HG02759 (cell line): ENCODE data around the gene TANC2.
"Not testable (repeated sequence)": the region's sequence is repeated elsewhere in the genome, so short reads cannot be mapped to it uniquely, and the experiment has no call there.

Source experiments
- ATAC-seq: cut with Tn5 transposase; IDR thresholded peaks from one replicate; pipeline ENCODE4 v1.9.1; 2021; ENCODE audit warnings: mild to moderate bottlenecking, moderate library complexity; ENCODE audit not compliant: unreplicated experiment

Gene TANC2

DNA sequence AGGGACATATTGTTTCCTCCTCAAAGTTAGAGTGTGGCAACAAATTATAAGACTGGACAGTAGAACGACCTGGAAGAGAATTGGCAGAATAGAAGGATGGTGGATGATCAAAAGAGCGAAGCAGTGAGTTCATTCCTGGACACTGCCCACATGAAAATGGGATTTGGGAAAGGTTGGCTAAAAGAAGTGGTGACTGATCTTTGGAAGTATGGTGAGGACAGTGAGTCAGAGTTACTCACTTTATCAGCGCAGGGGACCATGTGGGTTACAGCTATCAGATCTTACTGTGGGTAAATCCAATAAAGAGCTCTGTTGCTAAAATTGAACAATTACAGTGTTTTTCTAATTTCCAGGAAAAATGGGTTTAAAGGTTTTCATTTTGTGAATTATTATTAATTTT, 2.7 kb upstream of the TANC2 start:
- ATAC-seq: no peak

DNA sequence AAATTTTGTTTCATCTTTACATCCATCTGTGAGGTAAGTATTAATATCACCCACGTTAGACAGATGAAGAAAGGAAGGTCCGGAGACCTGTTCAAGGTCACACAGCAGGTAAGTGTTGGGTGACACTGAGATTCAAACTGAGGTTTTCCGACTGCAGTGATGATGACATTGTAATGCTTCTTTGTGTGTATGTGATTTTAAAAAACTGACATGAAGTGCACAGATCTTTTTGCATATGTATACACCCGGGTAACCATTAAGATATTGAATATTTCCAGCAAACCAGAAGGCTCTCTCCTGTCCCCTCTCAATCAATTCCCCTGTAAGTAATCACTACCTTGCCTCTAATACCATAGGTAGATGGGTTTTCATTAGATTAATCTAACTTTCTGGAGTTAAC, 1.5 kb upstream of the TANC2 start:
- ATAC-seq: no peak

DNA sequence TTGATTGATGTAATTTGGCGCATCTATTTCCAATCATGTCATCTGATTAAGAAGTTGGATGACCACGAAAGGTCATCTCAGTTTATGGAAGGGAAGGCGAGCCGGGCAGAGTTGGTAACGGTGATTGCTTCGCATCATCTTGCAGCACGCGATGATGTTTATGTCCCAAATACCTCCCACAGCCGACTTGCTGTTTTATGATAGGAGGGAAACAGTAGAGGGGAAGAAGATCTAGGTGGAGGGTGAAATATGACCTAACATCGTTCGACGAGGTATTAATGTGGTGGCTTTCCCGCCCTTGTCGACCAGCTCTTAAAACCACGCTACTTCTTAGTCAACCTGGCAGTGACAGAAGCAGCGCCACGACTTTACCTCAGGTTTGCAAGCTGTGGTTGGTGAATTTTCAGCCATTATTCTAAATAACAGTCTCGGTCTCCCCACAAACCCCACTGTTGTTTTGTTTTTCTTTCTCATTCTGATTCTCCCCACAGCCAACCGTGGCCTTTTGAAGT, 805 bp upstream of the TANC2 start:
- no peak for ATAC-seq

DNA sequence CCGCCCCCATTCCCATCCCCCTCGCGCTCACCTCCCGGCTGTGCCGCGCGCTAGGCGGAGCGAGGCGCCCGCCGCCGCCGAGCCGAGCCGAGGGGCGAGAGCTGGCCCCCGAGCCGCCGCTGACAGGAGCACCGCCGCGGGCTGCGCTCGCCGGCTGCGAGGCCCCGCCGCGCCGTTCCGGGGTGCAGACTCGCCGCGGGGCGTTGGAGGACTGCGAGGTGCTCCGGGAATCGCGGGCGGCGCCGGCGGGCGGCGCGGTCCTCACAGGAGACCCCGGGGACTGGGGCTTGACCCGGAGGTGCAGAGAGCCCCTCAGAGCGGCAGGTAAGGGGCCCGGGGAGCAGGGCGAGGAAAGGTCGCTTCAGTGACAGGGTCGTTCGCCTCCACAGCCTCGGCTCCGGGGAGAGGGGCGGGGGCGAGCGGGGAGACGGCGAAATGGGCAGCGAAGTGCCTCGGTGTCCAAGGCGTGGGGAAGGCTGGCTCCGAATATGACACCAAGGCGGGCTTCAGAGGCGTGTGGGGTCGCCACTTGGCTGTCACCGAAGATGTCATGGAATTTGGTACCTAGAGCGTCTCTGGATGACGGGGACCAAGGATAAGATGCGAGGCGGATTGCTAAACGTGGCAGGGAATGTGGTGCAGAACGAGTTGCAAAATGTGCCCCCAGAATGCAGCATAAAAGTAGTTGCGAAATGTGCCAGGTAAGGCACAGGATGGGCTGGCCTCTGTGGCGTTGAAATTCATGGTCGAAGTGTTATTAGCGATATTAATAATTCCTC, 580 bp downstream of the TANC2 start:
- ATAC-seq: peak; percentile 58

GRCh38 chr17:62967205-62967529, 1.1 kb downstream of the TANC2 start:
- ATAC-seq: no peak

DNA sequence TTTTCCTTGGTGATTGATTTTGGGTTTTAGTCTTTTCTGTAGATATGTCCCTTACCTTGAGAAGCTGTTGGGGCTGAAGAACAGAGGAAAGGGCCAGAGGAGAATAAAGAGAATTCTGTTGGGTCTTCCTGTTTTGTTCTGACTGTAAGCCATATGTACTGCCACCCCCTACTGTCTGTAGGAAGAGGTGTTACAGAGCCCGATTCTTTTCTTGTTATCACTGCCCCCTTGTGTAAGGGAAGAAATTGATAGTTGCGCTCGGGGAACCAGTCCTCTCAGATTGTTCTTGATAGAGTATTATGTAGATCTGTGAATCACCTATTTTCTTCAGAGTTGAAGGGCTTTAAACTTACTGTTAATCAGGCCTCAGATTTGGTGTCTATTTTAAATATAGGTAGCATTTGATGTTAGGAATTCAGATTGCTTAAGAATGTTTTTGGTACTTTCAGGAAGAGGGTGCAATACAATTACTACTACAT, 2.4 kb downstream of the TANC2 start:
- peak; percentile 50 for ATAC-seq

DNA sequence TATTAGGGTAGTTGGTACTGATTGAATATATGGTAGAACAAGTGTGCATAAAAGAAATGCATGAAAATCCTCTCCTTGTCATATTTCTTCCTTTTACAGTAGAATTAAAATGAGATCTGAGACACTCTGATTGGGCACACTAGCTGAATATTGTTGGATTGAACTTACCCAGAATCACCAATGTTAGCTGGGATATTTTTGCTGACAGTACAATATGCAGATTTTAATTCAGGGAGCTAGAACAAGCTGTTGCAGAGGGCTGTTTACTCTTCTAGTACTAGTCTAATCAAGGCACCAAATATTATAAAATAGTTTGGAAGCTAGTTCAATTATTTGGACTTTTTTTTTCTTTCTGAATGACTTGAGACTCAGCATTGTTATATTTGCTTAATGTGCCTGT, 4.6 kb downstream of the TANC2 start:
- ATAC-seq: no peak

- ATAC-seq: no peak
Measured at GRCh38 chr17:62971853-62972252, 5.8 kb downstream of the TANC2 start.

- no peak for ATAC-seq
Measured at GRCh38 chr17:62974788-62975187, 8.8 kb downstream of the TANC2 start.

- no peak for ATAC-seq
Measured at GRCh38 chr17:62975206-62975605, 9.2 kb downstream of the TANC2 start.

GRCh38 chr17:62976643-62977231, 10.7 kb downstream of the TANC2 start:
- ATAC-seq: not testable (repeated sequence)

GRCh38 chr17:62980842-62981241, 14.8 kb downstream of the TANC2 start:
- no peak for ATAC-seq

GRCh38 chr17:62981933-62982332, 15.9 kb downstream of the TANC2 start:
- no peak for ATAC-seq

GRCh38 chr17:62984801-62985200, 18.8 kb downstream of the TANC2 start:
- ATAC-seq: no peak

DNA sequence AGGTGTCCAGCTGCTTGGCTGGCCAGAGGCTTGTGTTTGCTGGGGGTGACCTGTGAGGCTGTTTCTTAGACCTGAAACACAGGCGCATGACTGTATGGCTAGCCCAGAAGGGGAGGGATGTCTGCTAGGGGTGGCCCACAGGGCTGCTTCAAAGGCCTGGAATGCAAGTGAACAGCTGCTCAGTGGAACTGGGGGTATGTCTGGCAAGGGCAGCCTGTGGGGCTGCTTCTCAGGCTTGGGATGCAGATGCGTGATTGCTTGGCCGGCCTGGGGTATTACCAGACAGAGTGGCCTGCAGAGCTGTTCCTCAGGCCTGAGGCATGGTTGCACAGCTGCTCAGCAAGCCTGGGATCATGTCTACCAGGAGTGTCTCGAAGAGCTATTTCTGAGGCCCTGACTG, 20.5 kb downstream of the TANC2 start:
- no peak for ATAC-seq

DNA sequence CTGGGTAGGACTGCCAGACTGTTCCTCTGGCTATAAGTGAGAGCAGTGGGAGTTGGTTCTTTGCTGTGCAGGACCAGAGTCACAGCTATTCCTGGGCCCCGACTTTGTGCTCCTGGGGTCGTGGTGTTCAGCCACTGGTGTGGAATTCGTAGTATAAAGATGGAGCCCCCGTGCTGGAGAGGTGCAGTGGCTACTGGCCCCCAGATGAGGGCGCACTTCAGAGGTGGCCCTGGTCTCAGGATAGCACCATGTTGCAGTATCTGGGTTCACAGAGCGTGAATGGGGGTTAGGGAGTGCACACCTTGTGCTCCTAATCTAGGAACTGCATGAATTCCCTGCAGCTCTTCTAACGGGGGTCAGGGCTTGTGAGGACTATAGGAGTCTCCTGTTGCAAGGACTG, 21.1 kb downstream of the TANC2 start:
- ATAC-seq: no peak

DNA sequence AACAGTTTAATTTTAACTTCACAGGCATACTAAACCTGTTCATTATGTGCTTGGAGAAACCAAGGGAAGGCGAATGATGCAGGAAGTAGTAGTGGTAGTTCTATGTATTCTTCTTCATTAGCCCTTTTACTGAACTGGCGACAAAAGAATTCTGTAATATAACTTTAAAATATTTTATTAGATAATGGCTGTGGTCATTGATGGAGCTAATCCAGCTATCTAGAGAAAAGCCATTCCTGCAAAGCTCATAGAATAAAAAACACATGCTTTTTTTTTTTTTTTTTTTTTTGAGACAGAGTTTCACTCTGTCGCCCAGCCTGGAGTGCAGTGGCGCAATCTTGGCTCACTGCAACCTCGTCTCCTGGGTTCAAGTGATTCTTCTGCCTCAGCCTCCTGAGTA, 23.5 kb downstream of the TANC2 start:
- no peak for ATAC-seq

DNA sequence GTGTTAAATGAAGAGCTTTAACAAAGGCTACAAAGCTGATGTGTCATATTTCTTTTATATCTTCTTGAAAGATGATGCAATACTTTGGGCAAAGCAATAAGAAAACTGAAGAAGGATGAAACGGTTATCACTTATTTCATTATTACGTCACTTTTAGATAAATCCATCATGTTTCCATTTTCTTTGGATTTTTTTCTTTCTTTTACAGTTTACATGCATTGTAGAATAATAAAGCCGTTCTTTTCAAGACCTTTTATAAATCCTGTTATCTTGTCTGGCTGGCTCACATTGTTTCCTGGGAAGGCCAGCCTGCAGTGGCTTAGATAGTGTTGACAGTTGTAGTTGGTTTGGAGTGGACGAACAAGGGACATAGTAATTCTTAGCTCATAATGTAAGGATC, 28.9 kb downstream of the TANC2 start:
- no peak for ATAC-seq

DNA sequence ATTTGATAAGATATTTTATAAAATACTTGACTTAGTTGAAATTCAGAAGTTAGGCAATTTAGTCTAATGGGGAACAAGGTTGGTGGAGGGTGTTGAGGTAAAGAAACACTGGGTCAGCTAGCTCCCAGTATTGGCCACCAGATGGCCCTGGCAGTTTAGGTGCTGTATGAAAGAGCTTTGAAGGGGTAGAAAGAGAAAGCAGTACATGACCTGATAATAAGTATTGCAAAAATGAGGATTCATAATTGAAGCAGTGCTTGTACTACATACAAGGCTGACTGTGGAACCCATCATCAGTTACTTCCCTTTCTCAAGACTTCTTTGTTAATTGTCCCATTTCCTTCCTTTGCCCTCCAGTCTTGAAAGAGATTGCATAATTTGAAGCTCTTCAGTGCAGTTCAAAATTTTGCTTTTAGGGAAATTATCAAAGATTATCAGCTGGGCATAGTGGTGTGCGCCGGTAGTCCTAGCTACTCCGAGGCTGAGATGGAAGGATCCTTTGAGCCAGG, 29.4 kb downstream of the TANC2 start:
- ATAC-seq: no peak

DNA sequence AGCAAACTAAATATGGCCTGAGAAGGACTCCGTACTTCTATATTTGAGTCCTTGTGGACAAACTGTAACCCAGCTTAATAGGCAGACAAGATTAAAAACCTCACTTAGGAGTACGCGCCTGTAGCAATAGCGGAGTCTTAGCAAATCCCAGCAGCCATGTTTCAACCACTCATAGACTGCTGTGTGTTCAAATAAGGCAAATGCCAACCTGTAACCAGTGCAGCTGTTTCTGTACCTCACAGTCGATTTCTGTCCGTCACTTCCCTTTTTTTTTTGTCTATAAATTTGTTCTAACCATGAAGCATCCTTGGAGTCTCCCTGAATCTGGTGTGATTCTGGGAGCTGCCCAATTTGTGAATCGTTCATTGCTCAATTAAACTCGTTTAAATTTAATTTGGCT, 30.2 kb downstream of the TANC2 start:
- ATAC-seq: no peak

GRCh38 chr17:62998166-62998565, 32.1 kb downstream of the TANC2 start:
- ATAC-seq: no peak

DNA sequence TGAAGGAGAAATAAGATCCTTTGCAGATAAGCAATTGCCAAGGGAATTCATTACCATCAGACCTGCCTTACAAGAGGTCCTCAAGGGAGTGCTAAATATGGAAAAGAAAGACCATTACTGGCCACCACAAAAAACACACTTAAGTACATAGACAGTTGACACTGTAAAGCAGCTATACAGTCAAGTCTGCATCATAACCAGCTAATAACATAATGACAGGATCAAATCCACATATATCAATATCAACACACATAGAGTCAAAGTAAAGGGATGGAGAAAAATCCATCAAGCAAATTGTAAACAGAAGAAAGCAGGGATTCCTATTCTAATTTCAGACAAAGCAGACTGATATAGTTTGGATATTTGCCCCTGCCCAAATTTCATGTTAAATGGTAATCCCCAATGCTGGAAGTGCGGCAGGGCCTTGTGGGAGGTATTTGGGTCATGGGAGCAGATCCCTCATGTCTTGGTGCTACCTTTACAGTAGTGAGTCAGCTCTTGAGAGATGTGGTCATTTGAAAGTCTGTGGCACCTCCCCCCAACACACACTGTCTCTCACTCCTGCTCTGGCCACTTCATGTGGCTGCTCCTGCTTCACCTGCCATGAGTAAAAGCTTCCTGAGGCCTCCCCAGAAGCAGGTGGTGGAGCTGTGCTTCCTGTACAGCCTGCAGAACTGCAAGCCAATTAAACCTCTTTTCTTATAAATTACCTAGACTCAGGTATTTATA, 32.8 kb downstream of the TANC2 start:
- ATAC-seq: no peak
